Smooth muscle cell (in vitro differentiated cells): ENCODE results near the gene PTPRN2. TPM values are rescaled to one million over a fixed set of nuclear protein-coding genes. Genes with fewer than 3 reads are reported as not detected.

Source experiments
- DNase-seq: peaks from one replicate; lab custom pipeline; 2025; ENCODE audit not compliant: unreplicated experiment; lab: John Stamatoyannopoulos, UW
- H2AFZ ChIP-seq: fragments of 200-600 bp; sonication (generic); 2 replicates; pipeline ENCODE4 v1.6.0; 2016; ENCODE audit warnings: antibody characterized with exemption, low read depth, mild to moderate bottlenecking
- H3F3A ChIP-seq: fragments of 200-600 bp; sonication (generic); 2 replicates; pipeline ENCODE4 v1.6.0; 2017; ENCODE audit warnings: antibody characterized with exemption, low read depth
- H3K27ac ChIP-seq: fragments of 200-600 bp; sonication (generic); 2 replicates; pipeline ENCODE4 v1.5.1; 2016; ENCODE audit warnings: low read depth, mild to moderate bottlenecking
- H3K27me3 ChIP-seq: fragments of 200-600 bp; sonication (generic); 2 replicates; pipeline ENCODE4 v1.6.1; 2016; ENCODE audit warnings: low read depth, mild to moderate bottlenecking
- H3K36me3 ChIP-seq: fragments of 200-600 bp; sonication (generic); 2 replicates; pipeline ENCODE4 v1.5.1; 2016; ENCODE audit warnings: low read depth
- H3K4me1 ChIP-seq: fragments of 200-600 bp; sonication (generic); 2 replicates; pipeline ENCODE4 v1.5.1; 2016; ENCODE audit warnings: low read depth
- H3K4me2 ChIP-seq: fragments of 200-600 bp; sonication (generic); 2 replicates; pipeline ENCODE4 v1.6.0; 2016; ENCODE audit warnings: mild to moderate bottlenecking
- H3K4me3 ChIP-seq: fragments of 200-600 bp; sonication (generic); 2 replicates; pipeline ENCODE4 v1.5.1; 2016; ENCODE audit warnings: mild to moderate bottlenecking
- H3K79me2 ChIP-seq: fragments of 200-600 bp; sonication (generic); 2 replicates; pipeline ENCODE4 v1.6.0; 2016; ENCODE audit warnings: low read depth, mild to moderate bottlenecking
- H3K9ac ChIP-seq: fragments of 200-600 bp; sonication (generic); 2 replicates; pipeline ENCODE4 v1.6.0; 2016; ENCODE audit warnings: low read depth
- H3K9me3 ChIP-seq: fragments of 200-600 bp; sonication (generic); replicated peaks from 2 replicates; pipeline ENCODE4 v1.5.1; 2016; ENCODE audit warnings: low read depth
- H4K20me1 ChIP-seq: fragments of 200-600 bp; sonication (generic); 2 replicates; pipeline ENCODE4 v1.6.0; 2016; ENCODE audit warnings: low read depth
- WGBS: methylation state at CpG from one replicate; pipeline ENCODE4 v1.1.7; 2016; ENCODE audit warnings: low lambda C conversion rate; 5-methylcytosine and 5-hydroxymethylcytosine counted together
- polyA plus RNA-seq: library from polyadenylated mRNA; unstranded; fragments of >200 nt; fragmentation: Nextera tagmentation; extraction: Ambion mirVana; gene quantifications from 2 replicates; pipeline ENCODE4 v1.2.1, GENCODE V29; 2016
- total RNA-seq: library from RNA; depleted of rRNA; stranded (reverse); fragments of >200 nt; gene quantifications from 2 replicates; pipeline ENCODE4 v1.2.3, GENCODE V29; 2014
- TF ChIP-seq, protein P1 (sequence below): fragments of 200-600 bp; sonication (generic); IDR thresholded peaks from 2 replicates; pipeline ENCODE4 v1.5.1; 2017; ENCODE audit warnings: borderline replicate concordance, mild to moderate bottlenecking, antibody characterized with exemption; ENCODE audit not compliant: insufficient read depth, poor library complexity, severe bottlenecking

Gene PTPRN2
- total and polyA plus RNA-seq, 2 experiments from 2014 or later = 0.09 to 0.87 TPM

DNA sequence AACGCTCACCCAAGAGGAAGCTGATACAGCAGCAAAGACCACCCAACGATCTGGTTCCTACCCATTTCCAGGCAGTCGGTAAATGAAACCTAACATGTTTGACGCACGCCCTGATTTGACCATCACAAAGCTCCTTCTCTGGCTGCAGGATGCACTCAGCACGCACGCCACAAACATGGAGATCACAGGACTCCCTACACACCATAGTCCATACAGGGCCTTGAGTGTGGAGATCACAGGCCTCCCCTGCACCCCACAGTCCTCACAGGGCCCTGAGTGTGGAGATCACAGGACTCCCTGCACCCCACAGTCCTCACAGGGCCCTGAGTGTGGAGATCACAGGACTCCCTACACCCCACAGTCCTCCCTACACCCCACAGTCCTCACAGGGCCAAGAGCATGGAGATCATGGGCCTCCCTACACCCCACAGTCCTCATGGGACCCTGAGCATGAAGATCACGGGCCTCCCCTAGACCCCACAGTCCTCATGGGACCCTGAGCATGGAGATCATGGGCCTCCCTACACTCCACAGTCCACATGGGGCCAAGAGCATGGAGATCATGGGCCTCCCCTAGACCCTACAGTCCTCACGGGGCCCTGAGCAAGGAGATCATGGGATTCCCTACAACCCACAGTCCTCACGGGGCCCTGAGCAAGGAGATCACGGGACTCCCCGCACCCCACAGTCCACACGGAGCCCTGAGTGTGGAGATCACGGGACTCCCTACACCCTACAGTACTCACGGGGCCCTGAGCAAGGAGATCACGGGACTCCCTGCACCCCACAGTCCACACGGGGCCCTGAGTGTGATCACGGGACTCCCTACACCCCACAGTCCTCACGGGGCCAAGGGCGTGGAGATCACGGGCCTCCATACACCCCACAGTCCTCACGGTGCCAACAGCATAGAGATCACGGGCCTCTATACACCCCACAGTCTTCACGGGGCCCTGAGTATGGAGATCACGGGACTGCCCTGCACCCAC is 841.6 kb downstream of the PTPRN2 start:
- Histone ChIP-seq H3K9me3 (no peaks in the 10 kb centered on the region), H3K27ac (no peak overlapping the region), H3K4me2 (no peak overlapping the region), H3K9ac (no peak overlapping the region), H3F3A (no peaks in the 10 kb centered on the region), H3K36me3 (no peaks in the 10 kb centered on the region), H3K4me3 (no peak overlapping the region), H4K20me1 (no peaks in the 10 kb centered on the region), H3K4me1 (no peaks in the 10 kb centered on the region), H3K79me2 (no peaks in the 10 kb centered on the region), H2AFZ (no peak overlapping the region), H3K27me3 (peaks cover 8% of the 10 kb centered on the region)
- no peak for DNase-seq
- WGBS = 93% methylated on average over 24 of the region's 25 CpGs
- TF ChIP-seq, protein P1, sequence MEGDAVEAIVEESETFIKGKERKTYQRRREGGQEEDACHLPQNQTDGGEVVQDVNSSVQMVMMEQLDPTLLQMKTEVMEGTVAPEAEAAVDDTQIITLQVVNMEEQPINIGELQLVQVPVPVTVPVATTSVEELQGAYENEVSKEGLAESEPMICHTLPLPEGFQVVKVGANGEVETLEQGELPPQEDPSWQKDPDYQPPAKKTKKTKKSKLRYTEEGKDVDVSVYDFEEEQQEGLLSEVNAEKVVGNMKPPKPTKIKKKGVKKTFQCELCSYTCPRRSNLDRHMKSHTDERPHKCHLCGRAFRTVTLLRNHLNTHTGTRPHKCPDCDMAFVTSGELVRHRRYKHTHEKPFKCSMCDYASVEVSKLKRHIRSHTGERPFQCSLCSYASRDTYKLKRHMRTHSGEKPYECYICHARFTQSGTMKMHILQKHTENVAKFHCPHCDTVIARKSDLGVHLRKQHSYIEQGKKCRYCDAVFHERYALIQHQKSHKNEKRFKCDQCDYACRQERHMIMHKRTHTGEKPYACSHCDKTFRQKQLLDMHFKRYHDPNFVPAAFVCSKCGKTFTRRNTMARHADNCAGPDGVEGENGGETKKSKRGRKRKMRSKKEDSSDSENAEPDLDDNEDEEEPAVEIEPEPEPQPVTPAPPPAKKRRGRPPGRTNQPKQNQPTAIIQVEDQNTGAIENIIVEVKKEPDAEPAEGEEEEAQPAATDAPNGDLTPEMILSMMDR = no peak

DNA sequence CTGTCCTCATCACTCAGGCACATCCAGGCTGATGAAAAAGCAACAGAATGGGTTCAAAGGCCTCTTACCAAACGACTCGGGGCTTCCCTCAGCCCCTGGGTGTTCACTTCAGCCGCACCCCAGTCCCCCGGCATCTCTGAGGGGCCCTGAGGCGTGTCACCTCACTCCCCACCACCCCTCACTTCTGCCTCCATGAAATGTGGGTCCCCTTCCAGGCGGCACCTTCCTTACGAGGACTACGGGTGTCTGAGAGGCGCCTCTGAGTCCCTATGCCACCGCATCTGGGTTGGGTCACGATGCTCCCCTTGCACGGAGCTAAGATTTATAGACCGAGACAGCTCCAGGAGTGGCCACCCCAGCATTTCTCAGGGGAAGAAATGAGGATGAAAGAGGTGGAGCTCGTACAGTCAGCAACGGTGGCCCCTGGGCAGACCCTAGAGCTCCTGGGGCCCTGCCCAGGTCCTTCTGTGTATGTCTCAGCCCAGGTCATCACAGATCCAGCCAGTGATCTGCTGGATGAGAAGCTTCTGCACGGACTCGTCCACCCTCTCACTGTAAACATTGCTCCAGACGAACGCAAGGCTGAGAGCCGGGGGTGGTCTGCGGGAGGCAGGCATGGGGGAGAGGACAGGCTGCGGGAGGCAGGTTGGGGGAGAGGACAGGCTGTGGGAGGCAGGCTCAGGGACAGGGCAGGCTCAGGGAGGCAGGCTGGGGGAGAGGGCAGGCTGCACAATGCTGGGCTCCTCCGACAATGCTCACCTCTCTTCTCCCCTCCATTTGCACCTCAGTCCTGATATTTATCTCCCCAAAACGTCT is 842.6 kb downstream of the PTPRN2 start:
- Histone ChIP-seq H3K9me3 (no peaks in the 10 kb centered on the region), H3K27ac (no peak overlapping the region), H3K4me2 (no peak overlapping the region), H2AFZ (no peak overlapping the region), H3K79me2 (no peaks in the 10 kb centered on the region), H3K36me3 (no peaks in the 10 kb centered on the region), H3K9ac (no peak overlapping the region), H3K4me1 (no peaks in the 10 kb centered on the region), H4K20me1 (no peaks in the 10 kb centered on the region), H3F3A (no peaks in the 10 kb centered on the region), H3K4me3 (no peak overlapping the region), H3K27me3 (peaks cover 8% of the 10 kb centered on the region)
- DNase-seq = no peak
- 79% methylated on average over 22 of the region's 24 CpGs for WGBS
- TF ChIP-seq, protein P1 = no peak

DNA sequence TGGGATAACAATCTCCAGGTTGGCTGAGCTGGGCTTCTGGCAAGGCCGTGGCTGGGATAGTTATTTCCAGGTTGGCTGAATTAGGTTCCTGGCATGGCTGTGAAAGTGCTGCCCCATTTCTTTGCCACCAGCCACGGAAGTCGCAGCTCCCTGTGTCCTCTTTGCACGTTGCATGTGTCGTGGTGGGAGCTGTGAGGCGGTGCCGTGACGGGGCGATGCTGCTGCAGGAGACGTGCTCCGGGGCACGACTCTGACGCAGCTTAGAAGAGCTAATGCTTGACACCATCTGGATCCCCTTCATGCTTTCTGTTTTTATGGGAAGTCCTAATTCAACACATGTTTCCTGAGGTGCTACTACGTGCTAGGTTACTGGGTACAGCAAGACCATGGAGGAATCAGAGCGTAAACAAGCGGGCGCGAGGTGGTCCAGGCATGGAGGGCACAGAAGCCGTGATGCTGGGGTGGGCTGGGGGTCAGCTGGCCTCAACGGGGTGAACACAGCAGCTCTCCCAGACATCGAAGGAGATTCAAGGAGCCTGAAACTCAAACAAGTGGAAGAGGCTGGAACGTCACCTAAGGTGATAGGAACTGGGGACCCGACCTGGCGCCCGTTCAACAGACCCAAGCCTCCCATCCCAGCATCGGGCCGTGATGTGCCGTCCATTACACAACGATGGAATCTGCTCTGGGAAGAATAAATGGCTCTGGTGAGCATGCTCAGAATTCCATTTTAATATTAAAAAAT is 843.7 kb downstream of the PTPRN2 start:
- no peak overlapping the region for H3K27ac ChIP-seq
- no peaks in the 10 kb centered on the region for H3K36me3 ChIP-seq
- no peak overlapping the region for H3K4me2 ChIP-seq
- H3K4me3 ChIP-seq = no peak overlapping the region
- TF ChIP-seq, protein P1 = no peak
- H3K4me1 ChIP-seq = no peaks in the 10 kb centered on the region
- H4K20me1 ChIP-seq = no peaks in the 10 kb centered on the region
- no peak for DNase-seq
- peaks cover 8% of the 10 kb centered on the region for H3K27me3 ChIP-seq
- H3K79me2 ChIP-seq = no peaks in the 10 kb centered on the region
- no peaks in the 10 kb centered on the region for H3K9me3 ChIP-seq
- no peaks in the 10 kb centered on the region for H3F3A ChIP-seq
- WGBS = 96% methylated on average over 29 of the region's 29 CpGs
- H2AFZ ChIP-seq = no peak overlapping the region
- H3K9ac ChIP-seq = no peak overlapping the region
